Ascending aorta (tissue), 2 donors: Measurements from ENCODE around the gene KIRREL3. TPM values are rescaled to one million over a fixed set of nuclear protein-coding genes. Genes with fewer than 3 reads are reported as not detected.

Experiments
- DNase-seq, 2 donors: peaks; one replicate each; pipeline ENCODE4 v3.0.0-alpha.2; 2019; ENCODE audit warnings: low spot score in 2 of 2
- H3K27ac ChIP-seq, 2 donors: fragments of 200-600 bp; sonication (generic); one replicate each; pipeline ENCODE4 v1.5.1; 2016 to 2017; ENCODE audit warnings: mild to moderate bottlenecking in 1 of 2
- H3K27me3 ChIP-seq: fragments of 200-600 bp; sonication (generic); one replicate; pipeline ENCODE4 v1.5.1; 2017
- H3K36me3 ChIP-seq, 2 donors: fragments of 200-600 bp; sonication (generic); one replicate each; pipeline ENCODE4 v1.5.1; 2016
- H3K4me1 ChIP-seq, 2 donors: fragments of 200-600 bp; sonication (generic); one replicate each; pipeline ENCODE4 v1.5.1; 2016 to 2017; ENCODE audit warnings: mild to moderate bottlenecking in 1 of 2
- H3K4me3 ChIP-seq, 2 donors: fragments of 200-600 bp; sonication (generic); one replicate each; pipeline ENCODE4 v1.5.1; 2016 to 2017; ENCODE audit warnings: mild to moderate bottlenecking in 1 of 2
- H3K9me3 ChIP-seq, 2 donors: fragments of 200-600 bp; sonication (generic); one replicate each; pipeline ENCODE4 v1.5.1; 2016
- intact Hi-C: fragments of 100-400 bp; cut with DNase I; formaldehyde crosslinking; loops from one replicate; pipeline ENCODE4 v1.15.1; 2023
- total RNA-seq: library from RNA; depleted of rRNA; stranded (reverse); fragments of >200 nt; gene quantifications from one replicate; pipeline ENCODE4 v1.1.0, GENCODE V29; 2016
- TF ChIP-seq, protein P1 (sequence below), 3 experiments: fragments of 200-600 bp in 2 of 3; fragments of 450-650 bp in 1 of 3; sonication (generic) in 2 of 3; IDR thresholded peaks; one replicate each; pipeline ENCODE4 v1.5.1; 2016 to 2019; ENCODE audit warnings: antibody characterized with exemption in 3 of 3, mild to moderate bottlenecking in 1 of 3, moderate library complexity in 1 of 3

The KIRREL3 gene
- not detected for total RNA-seq

DNA sequence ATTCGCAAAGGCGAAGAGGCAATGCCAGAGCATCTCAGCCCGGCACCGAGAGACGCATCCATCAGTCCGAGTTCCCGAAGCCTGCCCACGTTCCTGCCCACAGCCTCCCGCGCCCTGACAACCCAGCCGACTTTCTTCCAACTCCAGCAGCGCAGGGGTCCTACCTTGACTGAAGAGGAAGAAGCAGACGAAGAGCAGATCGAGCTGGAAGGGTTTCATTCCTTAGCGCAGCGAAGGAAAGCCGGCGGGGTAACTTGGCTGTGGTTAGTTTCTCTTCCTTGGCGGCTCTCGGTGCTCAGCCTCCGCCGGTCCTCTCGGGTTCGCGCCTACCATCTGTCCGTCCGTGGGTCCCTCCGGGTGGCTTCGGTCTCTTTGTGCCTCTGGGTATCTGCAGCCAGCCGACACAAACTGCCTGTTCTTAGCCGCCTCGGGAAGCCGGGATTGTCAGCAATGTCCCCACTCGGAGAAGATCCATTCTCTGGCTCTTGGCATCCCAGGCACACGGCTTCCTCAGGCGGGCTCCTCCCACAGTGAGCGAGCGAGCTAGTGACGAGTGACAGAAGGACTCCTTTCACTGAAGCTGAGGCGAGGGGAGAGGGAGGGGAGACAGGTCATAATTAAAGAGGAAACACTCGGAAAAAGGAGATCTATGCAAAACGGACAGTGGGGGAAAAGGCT lies at the start of gene KIRREL3:
Gene KIRREL3 (minus strand): TSS at position 480 of the 678 bp plus-strand sequence.
- Histone ChIP-seq H3K4me1 (no peaks in the 10 kb centered on the region), H3K27me3 (peaks cover 3% of the 10 kb centered on the region), H3K4me3 (peak within 1 kb of the TSS; percentile 26 to 46), H3K36me3 (no peaks in the 10 kb centered on the region), H3K9me3 (no peaks in the 10 kb centered on the region), H3K27ac (no peak within 1 kb of the TSS)
- TF ChIP-seq, protein P1, sequence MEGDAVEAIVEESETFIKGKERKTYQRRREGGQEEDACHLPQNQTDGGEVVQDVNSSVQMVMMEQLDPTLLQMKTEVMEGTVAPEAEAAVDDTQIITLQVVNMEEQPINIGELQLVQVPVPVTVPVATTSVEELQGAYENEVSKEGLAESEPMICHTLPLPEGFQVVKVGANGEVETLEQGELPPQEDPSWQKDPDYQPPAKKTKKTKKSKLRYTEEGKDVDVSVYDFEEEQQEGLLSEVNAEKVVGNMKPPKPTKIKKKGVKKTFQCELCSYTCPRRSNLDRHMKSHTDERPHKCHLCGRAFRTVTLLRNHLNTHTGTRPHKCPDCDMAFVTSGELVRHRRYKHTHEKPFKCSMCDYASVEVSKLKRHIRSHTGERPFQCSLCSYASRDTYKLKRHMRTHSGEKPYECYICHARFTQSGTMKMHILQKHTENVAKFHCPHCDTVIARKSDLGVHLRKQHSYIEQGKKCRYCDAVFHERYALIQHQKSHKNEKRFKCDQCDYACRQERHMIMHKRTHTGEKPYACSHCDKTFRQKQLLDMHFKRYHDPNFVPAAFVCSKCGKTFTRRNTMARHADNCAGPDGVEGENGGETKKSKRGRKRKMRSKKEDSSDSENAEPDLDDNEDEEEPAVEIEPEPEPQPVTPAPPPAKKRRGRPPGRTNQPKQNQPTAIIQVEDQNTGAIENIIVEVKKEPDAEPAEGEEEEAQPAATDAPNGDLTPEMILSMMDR (IDR thresholded peaks at IDR 0.05) = no peak
- intact Hi-C loops = no loop called here
- no peak for DNase-seq

DNA sequence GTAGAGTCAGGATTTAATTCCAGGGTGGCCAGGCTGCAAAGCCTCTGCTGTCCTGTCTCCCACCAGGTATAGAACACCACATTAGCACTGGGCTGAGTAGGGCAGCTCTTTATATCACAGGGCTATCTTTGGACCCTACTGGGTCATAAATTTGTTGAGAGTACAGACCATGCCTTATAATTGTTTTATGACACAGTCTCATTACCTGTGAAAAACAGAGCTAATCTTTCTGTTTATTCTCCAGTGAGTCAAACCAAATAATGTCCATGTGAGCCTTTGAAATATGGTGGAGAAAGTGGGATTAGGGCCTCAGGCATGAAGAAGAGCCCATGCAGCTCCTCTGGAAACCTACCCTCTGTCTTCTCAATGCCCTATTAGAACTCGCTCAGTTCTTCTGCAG lies 49.6 kb upstream of the KIRREL3 start:
- no peak overlapping the region for H3K4me3 ChIP-seq
- TF ChIP-seq, protein P1 (IDR thresholded peaks at IDR 0.05) = no peak
- intact Hi-C loops = no loop called here

DNA sequence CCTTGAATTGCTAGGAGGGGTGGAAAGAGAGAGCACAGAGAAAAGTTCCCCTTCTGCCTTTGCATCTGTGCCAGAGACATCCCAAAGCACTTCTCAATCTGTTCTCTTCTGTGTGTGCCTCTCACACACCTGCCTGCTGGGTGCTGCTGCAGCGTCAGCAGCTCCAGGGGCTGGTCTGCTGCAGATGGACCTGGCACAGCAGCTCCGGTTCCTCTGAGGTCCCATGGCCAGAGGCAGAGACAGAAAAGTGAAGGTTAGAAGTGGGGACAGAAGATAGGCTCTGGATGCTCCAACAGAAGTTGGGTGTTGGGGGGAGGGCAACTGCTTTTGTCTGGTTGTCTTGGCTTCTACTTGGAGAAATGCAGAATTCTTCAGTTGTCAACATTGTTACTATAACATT lies 48.9 kb upstream of the KIRREL3 start:
- Histone ChIP-seq H3K27ac (no peak overlapping the region), H3K27me3 (no peaks in the 10 kb centered on the region), H3K4me3 (no peak overlapping the region), H3K4me1 (no peaks in the 10 kb centered on the region), H3K36me3 (no peaks in the 10 kb centered on the region), H3K9me3 (no peaks in the 10 kb centered on the region)
- intact Hi-C loops = no loop called here
- no peak for DNase-seq
- TF ChIP-seq, protein P1 (IDR thresholded peaks at IDR 0.05) = no peak

More for the DNA sequence above, 49.6 kb upstream of the KIRREL3 start:
- H3K4me1 ChIP-seq = no peaks in the 10 kb centered on the region
- H3K9me3 ChIP-seq = no peaks in the 10 kb centered on the region
- DNase-seq = no peak
- H3K27me3 ChIP-seq = no peaks in the 10 kb centered on the region
- H3K27ac ChIP-seq = no peak overlapping the region
- H3K36me3 ChIP-seq = no peaks in the 10 kb centered on the region

DNA sequence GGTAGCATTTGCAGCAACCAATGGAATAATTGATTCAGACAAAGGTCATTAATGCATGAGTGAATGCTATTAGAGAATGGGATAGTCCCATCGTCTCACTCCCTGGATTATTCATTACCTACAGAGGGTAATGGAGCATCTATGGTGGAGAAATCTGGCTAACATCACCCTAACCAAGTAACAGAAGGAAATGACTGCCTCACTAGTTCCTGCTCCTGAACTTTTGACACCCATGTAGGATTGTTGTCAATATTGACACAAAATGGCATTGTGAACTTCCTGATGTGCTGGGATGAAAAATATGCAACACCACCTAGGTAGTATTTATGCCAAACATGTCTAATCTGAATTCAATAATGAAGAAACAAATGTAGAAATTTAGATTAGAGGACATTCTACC lies 44.0 kb upstream of the KIRREL3 start:
- H3K36me3 ChIP-seq = no peaks in the 10 kb centered on the region
- no peak for DNase-seq
- intact Hi-C loops = no loop called here
- no peaks in the 10 kb centered on the region for H3K27me3 ChIP-seq
- no peak overlapping the region for H3K27ac ChIP-seq
- H3K4me3 ChIP-seq = no peak overlapping the region
- TF ChIP-seq, protein P1 (IDR thresholded peaks at IDR 0.05) = no peak
- no peaks in the 10 kb centered on the region for H3K4me1 ChIP-seq
- no peaks in the 10 kb centered on the region for H3K9me3 ChIP-seq

DNA sequence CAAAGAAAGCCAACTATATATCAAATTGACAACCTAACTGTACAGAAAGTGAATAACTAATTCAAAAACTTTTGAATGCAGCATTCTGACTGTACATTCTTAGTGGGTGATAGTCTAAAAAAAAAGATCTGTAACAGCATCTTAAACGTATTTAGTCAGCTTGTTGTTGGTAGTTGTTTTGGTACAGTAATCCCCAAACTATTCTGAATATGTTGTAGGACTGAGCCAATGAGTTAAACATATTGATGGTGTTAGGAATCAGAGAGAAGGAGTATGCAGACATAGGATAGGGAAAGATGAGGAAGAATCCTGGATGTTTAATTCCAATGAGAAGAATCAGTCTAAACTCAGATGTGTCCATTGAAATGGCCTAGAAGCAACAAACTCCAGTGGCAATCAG lies 41.9 kb upstream of the KIRREL3 start:
- Histone ChIP-seq H3K36me3 (no peaks in the 10 kb centered on the region), H3K27ac (no peak overlapping the region), H3K9me3 (no peaks in the 10 kb centered on the region), H3K27me3 (no peaks in the 10 kb centered on the region), H3K4me1 (no peaks in the 10 kb centered on the region), H3K4me3 (no peak overlapping the region)
- no peak for DNase-seq
- intact Hi-C loops = no loop called here
- TF ChIP-seq, protein P1 (IDR thresholded peaks at IDR 0.05) = no peak

DNA sequence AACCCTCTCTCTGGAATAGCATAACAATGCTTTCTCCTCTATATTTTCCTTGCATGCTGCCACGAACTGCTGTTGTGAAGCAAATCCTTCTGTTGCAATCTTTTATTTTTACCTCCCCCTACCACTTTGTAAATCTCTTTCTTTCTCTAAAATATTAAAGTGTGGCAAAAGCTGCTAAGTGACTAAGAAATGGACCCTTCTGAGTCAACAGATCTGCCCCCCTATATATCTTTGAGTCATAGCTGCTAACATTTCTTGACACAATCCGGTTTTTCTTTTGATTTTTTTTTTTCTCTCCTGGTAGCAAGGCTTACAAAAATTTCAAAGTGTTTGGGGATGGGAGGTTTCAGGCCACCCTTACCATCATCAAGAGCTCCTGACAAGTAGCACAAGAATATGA lies 39.0 kb upstream of the KIRREL3 start:
- Histone ChIP-seq H3K4me1 (no peaks in the 10 kb centered on the region), H3K4me3 (no peak overlapping the region), H3K9me3 (no peaks in the 10 kb centered on the region), H3K27ac (no peak overlapping the region), H3K36me3 (no peaks in the 10 kb centered on the region), H3K27me3 (no peaks in the 10 kb centered on the region)
- DNase-seq = no peak
- intact Hi-C loops = no loop called here
- TF ChIP-seq, protein P1 (IDR thresholded peaks at IDR 0.05) = no peak
